IPS DF 19.7 (cell line): ENCODE measurements around the gene PRICKLE1.

Experiments
- DNase-seq: peaks from one replicate; pipeline ENCODE4 v3.0.0-alpha.2; 2013; ENCODE audit warnings: low read depth, low spot score

The PRICKLE1 gene

GRCh38 chr12:42588524-42589464 lies 752 bp downstream of the PRICKLE1 start:
- DNase-seq: no peak

- DNase-seq: no peak
Observed at GRCh38 chr12:42587601-42588523, 1.7 kb downstream of the PRICKLE1 start.

DNA sequence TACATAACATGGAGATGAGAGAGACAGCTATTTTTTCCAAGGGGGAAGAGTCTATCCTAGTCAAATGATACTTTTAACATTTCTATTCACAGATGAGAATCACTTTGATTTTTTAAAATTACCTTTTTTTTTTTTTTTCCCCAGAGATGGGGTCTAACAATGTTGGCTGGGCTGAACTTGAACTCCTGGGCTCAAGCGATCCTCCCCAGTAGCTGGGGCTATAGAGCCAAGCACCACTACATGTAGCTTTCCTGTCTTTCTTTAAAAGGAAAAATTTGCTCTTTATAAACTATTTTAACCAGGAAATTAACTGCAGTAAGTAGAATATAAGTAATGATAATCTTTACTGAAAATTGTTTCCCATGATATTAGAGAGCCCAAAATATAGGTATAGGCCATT lies 3.3 kb downstream of the PRICKLE1 start:
- no peak for DNase-seq

GRCh38 chr12:42585841-42586216 lies 3.7 kb downstream of the PRICKLE1 start:
- no peak for DNase-seq

- no peak for DNase-seq
Observed at GRCh38 chr12:42585154-42585840, 4.2 kb downstream of the PRICKLE1 start.

DNA sequence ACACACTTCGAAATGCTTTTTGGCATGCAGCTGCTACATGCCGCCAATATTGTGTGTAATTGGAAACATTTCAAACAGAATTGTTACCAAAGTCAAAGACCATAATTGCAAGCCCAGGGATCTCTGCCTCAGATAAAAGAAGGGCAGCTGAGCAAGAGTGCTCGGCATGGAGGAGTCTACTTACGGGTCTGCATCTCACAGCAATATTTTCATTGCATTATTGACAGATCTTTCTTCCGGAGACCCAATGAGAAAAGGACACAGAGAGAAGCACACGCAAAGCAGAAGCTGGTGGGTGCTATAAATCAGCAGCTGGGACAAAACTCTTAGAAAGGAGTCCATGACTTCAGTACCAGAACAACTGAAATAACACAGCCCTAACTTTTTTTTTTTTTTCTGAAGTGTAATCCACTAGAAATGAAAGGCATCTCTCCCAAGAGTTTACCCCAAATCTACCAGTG lies 4.9 kb downstream of the PRICKLE1 start:
- no peak for DNase-seq

GRCh38 chr12:42583016-42583415 lies 6.5 kb downstream of the PRICKLE1 start:
- no peak for DNase-seq

- no peak for DNase-seq
Observed at GRCh38 chr12:42582498-42582897, 7.0 kb downstream of the PRICKLE1 start.

DNA sequence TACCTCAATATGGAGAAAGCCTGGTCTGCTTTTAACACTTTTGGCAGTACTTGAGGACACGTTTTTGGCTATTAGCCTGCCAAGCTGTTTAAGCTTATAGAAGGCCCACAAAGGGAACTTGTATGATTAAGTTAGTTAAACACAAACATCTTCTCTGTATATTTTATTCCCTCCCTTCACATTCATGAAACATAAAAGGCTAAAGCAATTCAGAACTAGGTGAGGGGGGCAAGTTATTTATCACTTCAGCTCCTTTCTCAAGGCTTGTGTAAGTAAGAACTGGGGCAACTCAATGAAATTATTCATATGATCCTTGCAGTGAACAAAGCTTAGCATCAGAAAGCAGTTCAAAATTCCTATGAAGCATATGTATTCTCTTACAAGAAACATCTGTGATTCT lies 7.5 kb downstream of the PRICKLE1 start:
- DNase-seq: no peak

GRCh38 chr12:42576374-42576773 lies 13.2 kb downstream of the PRICKLE1 start:
- no peak for DNase-seq

DNA sequence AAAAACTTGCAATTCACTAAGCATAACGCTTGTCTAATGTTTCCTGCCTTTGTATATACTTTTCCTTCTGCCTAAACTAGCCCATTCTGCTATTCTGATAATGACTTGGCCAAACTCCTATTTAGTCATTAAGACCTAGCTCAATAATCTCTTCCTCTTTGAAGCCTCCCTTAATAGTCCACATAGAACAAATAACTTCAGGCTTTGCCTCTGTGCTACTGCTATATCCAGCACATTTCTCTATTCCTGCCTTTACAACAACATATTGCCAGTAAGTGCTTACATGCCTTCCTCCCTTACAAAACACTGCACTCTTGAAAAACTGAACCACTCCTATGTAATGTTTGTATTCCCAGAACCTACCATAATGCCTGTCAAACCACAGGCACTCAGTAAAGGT lies 13.8 kb downstream of the PRICKLE1 start:
- DNase-seq: no peak

- DNase-seq: no peak
Observed at GRCh38 chr12:42574851-42575266, 14.7 kb downstream of the PRICKLE1 start.

GRCh38 chr12:42571327-42572009 lies 18.1 kb downstream of the PRICKLE1 start:
- no peak for DNase-seq

DNA sequence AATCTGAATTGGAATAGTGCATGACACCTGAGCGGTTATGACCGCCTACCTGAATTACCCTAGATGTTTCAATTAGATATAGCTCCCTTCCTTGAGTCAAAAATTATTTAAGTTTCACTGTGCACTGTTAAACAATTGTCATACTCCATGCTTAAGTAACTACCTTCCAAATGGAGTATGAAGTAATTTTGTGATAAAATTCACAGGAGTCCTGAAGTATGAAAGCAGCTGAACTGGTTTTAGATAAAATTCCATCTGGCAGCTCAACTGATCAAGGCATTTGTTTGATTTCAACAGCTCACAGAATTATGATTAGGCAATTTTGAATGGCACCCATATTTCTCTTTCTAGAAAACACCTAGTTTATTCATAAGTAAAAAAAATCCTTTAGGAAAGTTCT lies 19.5 kb downstream of the PRICKLE1 start:
- no peak for DNase-seq

GRCh38 chr12:42568952-42569915 lies 20.3 kb downstream of the PRICKLE1 start:
- no peak for DNase-seq

DNA sequence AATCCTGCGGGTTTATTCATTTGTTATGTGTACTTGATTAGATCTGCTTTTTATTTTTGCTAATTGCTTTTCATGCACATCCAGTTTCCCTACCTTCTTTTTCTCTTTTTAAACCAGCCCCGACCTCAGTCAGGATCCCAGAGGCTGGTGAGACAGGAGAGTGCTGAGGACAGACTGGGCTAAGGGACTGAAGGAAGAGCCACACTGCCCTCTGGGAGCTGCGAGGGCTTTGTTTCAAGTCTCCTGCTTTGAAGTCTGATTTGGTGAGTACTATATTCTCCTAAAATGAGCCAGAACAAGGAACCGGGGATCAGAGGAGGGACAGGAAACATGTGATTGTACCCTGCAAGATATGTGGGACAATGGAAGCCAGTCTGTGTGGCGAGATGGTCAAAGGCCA lies 23.9 kb downstream of the PRICKLE1 start:
- DNase-seq: no peak

- no peak for DNase-seq
Observed at GRCh38 chr12:42564996-42565395, 24.6 kb downstream of the PRICKLE1 start.

- DNase-seq: no peak
Observed at GRCh38 chr12:42564556-42564955, 25.0 kb downstream of the PRICKLE1 start.

DNA sequence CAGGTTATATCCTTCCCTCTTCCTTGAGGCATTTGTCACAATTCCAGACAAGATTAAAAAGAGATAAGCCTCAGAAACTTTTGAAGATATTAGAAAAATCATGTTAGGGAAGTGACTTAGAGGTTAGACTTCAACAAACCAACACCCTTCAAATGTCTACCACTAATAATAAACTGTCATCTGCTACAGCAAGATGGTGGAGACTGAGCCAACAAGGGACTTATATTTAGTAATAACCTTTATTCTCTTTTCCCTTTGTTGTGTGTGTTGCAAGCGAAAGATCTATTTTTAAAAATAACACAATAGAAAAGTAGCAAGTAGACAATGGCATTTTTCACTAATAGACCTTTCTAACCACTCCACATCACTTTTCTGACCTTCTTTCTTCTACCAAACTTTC lies 28.6 kb downstream of the PRICKLE1 start:
- DNase-seq: no peak

DNA sequence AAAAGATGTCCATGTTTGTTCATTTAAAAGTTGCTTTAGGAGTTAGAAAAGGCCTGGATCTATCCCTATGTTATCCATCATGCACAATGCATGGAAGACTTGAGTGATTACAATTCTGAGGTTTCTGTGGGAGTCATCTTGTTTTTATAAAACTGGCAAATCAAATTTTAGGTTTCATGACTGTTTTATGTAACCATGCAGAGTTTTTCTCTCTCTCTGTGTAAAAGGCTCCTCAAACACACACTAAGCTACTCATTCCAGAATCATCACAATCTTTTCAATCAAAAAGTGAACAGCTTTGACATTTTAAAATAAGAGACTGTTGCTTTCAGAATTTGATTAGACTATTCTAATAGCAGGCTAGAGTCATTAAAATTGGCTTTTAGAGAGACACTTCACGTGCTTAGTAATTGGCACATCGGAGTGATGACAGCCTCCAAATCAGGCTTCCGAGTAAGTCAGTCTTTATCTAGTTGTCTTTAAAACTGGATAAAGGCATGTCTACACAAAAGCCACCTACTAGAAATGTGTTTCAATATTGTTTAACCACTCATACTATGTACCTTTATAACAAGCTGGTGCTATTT lies 31.9 kb downstream of the PRICKLE1 start:
- no peak for DNase-seq
